ENCODE data around the gene FGD4.

The FGD4 gene

GRCh38 chr12:32693036-32693435 is 293.7 kb downstream of the FGD4 start:
- no peak for TF ChIP-seq SNAI2 (CRISPR knock-in tag; IDR thresholded peaks at IDR 0.05)
- no peak for TF ChIP-seq ZNF70 (CRISPR knock-in tag; IDR thresholded peaks at IDR 0.05)
- TF ChIP-seq ZNF565 (CRISPR knock-in tag; conservative IDR thresholded peaks at IDR 0.05; ENCODE audit: low read depth), result no peak
- no peak for TF ChIP-seq BACH2 (CRISPR knock-in tag; IDR thresholded peaks at IDR 0.05; ENCODE audit: borderline replicate concordance)
- no peak for TF ChIP-seq GLIS3 (CRISPR knock-in tag; IDR thresholded peaks at IDR 0.05)
- TF ChIP-seq TSHZ2 (CRISPR knock-in tag; IDR thresholded peaks at IDR 0.05), result no peak
- no peak for TF ChIP-seq ESRRG (CRISPR knock-in tag; IDR thresholded peaks at IDR 0.05)
- no peak for TF ChIP-seq POU6F1 (CRISPR knock-in tag; IDR thresholded peaks at IDR 0.05; ENCODE audit: borderline replicate concordance, low read depth)
- no peak for ATAC-seq

All from SK-N-SH treated with all-trans-retinoic acid at 6 μM for 48 hours (cell line).